Neural crest cell (in vitro differentiated cells): ENCODE measurements around the gene SLC4A1. TPM values are rescaled to one million over a fixed set of nuclear protein-coding genes. Genes with fewer than 3 reads are reported as not detected.
A peak's percentile ranks its signal among the peaks of the same experiment; 100 is the strongest.

ENCODE experiments used
- DNase-seq: peaks from one replicate; pipeline ENCODE4 v3.0.0; 2021; ENCODE audit warnings: low read depth, mixed read lengths, low spot score
- H3K27ac Mint-ChIP-seq: one replicate; pipeline ENCODE4 v1.8.0; 2021; ENCODE audit warnings: mild to moderate bottlenecking, mixed read lengths; ENCODE audit not compliant: unreplicated experiment
- H3K27me3 Mint-ChIP-seq: 2 replicates; pipeline ENCODE4 v1.8.0; 2021; ENCODE audit warnings: low read depth, mild to moderate bottlenecking, mixed read lengths
- H3K36me3 Mint-ChIP-seq: 2 replicates; pipeline ENCODE4 v1.8.0; 2021; ENCODE audit warnings: low read depth, mild to moderate bottlenecking, mixed read lengths
- H3K4me1 Mint-ChIP-seq: 2 replicates; pipeline ENCODE4 v1.8.0; 2021; ENCODE audit warnings: mixed read lengths
- H3K4me3 Mint-ChIP-seq: one replicate; pipeline ENCODE4 v1.8.0; 2021; ENCODE audit warnings: mild to moderate bottlenecking, mixed read lengths
- H3K9me3 Mint-ChIP-seq: 2 replicates; pipeline ENCODE4 v1.8.0; 2021; ENCODE audit warnings: mixed read lengths
- total RNA-seq: library from RNA; stranded (reverse); gene quantifications from 2 replicates; pipeline ENCODE4 v1.2.1, GENCODE V29; 2021
- TF ChIP-seq, protein P1 (sequence below): fragments of 200-600 bp; sonication (generic); conservative IDR thresholded peaks from 2 replicates; pipeline ENCODE4 v1.5.0; 2021; ENCODE audit warnings: antibody characterized with exemption, mild to moderate bottlenecking

The SLC4A1 gene
- total RNA-seq, 1 donor from 2014 or later, result not detected

DNA sequence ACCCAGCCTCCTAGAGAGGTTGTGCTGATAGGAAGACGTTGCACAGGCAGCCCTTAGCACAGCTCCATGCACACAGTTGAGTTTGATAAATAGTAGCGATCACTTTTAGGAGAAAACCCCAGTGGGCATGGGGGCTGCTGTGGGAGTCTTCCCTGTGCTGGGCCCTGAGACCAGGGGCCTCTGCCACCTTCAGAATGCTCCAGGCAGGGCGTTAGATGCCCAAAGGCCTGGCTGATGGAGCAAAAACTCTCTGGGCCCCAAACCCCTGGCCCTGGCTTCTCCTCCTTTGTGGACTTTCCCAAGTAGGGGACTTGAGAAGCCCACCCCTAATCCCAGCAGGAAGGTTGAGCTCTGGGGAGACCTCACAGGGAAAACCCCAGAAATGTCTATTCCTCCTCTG, 14.3 kb upstream of the SLC4A1 start:
- H3K4me3 Mint-ChIP-seq, result no peak overlapping the region
- TF ChIP-seq, protein P1, sequence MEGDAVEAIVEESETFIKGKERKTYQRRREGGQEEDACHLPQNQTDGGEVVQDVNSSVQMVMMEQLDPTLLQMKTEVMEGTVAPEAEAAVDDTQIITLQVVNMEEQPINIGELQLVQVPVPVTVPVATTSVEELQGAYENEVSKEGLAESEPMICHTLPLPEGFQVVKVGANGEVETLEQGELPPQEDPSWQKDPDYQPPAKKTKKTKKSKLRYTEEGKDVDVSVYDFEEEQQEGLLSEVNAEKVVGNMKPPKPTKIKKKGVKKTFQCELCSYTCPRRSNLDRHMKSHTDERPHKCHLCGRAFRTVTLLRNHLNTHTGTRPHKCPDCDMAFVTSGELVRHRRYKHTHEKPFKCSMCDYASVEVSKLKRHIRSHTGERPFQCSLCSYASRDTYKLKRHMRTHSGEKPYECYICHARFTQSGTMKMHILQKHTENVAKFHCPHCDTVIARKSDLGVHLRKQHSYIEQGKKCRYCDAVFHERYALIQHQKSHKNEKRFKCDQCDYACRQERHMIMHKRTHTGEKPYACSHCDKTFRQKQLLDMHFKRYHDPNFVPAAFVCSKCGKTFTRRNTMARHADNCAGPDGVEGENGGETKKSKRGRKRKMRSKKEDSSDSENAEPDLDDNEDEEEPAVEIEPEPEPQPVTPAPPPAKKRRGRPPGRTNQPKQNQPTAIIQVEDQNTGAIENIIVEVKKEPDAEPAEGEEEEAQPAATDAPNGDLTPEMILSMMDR, result no peak
- no peak for DNase-seq
- H3K9me3 Mint-ChIP-seq, result no peaks in the 10 kb centered on the region
- peaks cover 11% of the 10 kb centered on the region for H3K27me3 Mint-ChIP-seq
- H3K36me3 Mint-ChIP-seq, result no peaks in the 10 kb centered on the region
- no peak overlapping the region for H3K27ac Mint-ChIP-seq
- peaks cover 11% of the 10 kb centered on the region for H3K4me1 Mint-ChIP-seq

DNA sequence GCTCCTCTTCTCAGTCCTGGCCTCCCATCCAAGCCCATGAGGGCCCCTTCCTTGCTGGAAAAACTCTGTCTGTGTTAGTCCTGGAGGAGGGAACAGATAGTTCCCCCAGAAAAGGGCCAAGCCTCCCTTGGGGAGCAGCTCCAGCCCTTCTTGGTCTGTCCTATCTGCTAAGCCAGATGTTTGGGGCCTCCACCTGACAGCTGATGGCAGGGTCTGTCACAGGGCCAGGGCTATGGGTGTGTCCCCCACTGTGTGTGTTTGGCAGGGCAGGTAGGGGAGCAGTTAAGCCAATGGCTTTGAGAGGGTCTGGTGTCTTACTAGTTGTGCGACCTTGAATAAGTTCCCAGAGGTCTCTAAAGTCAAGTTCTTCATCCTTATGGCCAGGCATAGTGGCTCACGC, 13.6 kb upstream of the SLC4A1 start:
- no peaks in the 10 kb centered on the region for H3K36me3 Mint-ChIP-seq
- TF ChIP-seq, protein P1, result no peak
- H3K27me3 Mint-ChIP-seq, result peaks cover 11% of the 10 kb centered on the region
- no peak overlapping the region for H3K4me3 Mint-ChIP-seq
- H3K27ac Mint-ChIP-seq, result no peak overlapping the region
- H3K9me3 Mint-ChIP-seq, result no peaks in the 10 kb centered on the region
- H3K4me1 Mint-ChIP-seq, result peaks cover 11% of the 10 kb centered on the region
- no peak for DNase-seq

DNA sequence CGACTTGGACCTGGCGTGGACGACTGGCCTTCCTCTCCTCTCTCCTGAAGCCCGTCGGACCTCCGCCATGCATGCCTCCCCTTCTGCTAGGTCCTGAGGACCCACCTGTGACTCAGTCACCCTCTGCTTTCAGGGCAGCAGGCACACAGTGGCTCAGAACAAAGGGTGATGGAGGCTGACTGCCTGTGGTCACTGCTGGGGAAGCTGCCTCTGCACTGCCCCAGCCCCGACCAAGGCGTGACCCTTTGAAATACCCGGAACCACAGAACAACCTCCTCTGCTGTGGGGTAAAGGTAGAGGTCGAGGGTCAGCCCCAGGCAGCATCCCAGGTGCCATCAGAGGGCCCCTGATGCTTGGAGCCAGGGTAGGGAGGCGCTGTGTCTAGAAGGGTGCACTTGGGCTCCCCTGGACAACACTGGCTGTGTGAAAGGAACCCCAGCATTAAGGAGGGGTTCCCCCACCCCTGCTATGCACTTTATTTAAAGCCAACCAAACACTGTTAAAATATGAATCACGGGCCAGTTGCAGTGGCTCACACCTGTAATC, 12.5 kb upstream of the SLC4A1 start:
- no peaks in the 10 kb centered on the region for H3K9me3 Mint-ChIP-seq
- no peak overlapping the region for H3K4me3 Mint-ChIP-seq
- H3K4me1 Mint-ChIP-seq, result peaks cover 11% of the 10 kb centered on the region
- TF ChIP-seq, protein P1, result no peak
- no peak overlapping the region for H3K27ac Mint-ChIP-seq
- peaks cover 11% of the 10 kb centered on the region for H3K27me3 Mint-ChIP-seq
- no peak for DNase-seq
- H3K36me3 Mint-ChIP-seq, result no peaks in the 10 kb centered on the region

DNA sequence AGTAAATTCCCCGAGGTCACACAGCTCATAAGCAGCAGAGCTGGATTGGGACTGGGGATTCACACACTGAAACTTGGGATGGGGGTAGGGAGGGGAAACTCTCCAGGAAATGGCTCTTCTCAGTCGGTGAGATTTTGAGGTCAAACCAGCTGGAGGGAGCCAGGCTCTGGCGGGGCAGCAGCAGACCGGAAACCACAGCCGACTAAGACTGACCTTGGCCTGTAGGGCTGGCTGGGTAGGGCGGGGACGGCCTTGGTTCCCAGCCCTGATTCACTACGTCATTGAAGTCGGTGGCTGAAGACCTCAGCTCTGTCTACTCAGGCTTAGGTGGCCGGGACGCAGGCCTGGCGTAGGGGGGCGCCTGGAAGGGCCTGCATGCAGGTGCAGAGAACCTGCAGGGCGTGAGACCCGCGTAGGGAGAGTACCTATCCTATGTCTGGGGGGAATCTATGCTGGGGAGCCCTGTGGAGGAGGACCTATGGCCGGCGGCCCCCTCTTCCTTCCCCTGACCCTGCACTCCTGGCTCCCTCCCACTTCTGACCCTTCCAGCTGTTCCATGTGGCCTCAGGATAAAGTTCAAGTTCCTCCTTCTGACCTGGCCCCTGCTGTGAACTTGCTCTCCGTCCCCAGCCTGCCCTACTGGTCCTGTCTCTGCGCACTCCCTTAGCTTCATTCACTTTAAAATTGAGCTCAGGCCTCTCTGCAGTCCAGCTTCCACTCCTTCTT, 11.9 kb upstream of the SLC4A1 start:
- Mint-ChIP-seq H3K27me3 (peaks cover 16% of the 10 kb centered on the region), H3K4me3 (no peak overlapping the region), H3K27ac (no peak overlapping the region), H3K9me3 (no peaks in the 10 kb centered on the region), H3K4me1 (peaks cover 11% of the 10 kb centered on the region), H3K36me3 (no peaks in the 10 kb centered on the region)
- TF ChIP-seq, protein P1, result no peak
- peak; percentile 11 for DNase-seq

DNA sequence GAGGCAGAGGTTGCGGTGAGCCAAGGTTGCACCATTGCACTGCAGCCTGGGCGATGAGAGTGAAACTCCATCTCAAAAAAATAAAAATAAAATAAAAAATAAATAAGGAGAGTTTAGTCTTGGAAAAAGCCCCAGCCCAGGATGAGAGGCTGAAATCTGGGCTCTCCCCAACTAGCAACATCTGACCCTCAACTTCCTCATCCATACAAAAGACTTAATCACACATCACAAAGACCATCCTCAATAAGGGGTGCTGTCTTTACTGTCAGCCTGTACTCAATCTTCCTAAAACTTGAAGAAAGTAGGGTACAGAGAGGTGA, 11.4 kb upstream of the SLC4A1 start:
- Mint-ChIP-seq H3K9me3 (no peaks in the 10 kb centered on the region), H3K4me1 (peaks cover 11% of the 10 kb centered on the region), H3K4me3 (no peak overlapping the region), H3K27ac (no peak overlapping the region), H3K27me3 (peaks cover 17% of the 10 kb centered on the region), H3K36me3 (no peaks in the 10 kb centered on the region)
- no peak for DNase-seq
- TF ChIP-seq, protein P1, result no peak
